ENCODE data around the gene C1orf198.
"Not testable (repeated sequence)": the region's sequence is repeated elsewhere in the genome, so short reads cannot be mapped to it uniquely, and the experiment has no call there.

The C1orf198 gene

GRCh38 chr1:230858918-230859729 lies 9.2 kb downstream of the C1orf198 start:
- no peak for DNase-seq

- DNase-seq = no peak
Measured at GRCh38 chr1:230858236-230858820, 10.0 kb downstream of the C1orf198 start.

DNA sequence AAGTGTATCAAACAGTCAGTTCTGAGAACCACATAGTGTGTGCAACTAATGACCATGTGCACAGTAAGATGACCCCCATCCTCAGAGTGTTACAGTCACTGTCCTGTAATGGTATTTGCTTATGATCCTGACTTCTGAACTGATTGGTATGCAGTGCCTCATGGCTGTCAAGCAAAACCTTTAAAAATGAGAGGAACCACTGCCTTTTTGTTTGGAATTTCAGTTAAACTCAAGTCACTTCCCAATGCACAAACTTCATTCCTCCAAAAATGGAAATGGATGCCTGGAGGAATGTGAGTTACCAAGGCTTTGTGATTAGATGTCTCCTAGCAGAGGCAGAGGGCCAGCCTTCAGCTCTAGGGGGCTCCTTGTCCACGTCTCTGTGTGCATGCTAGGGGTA lies 10.5 kb downstream of the C1orf198 start:
- DNase-seq = no peak

- DNase-seq = no peak
Measured at GRCh38 chr1:230857077-230857476, 11.2 kb downstream of the C1orf198 start.

- DNase-seq = no peak
Measured at GRCh38 chr1:230855886-230856285, 12.4 kb downstream of the C1orf198 start.

GRCh38 chr1:230854423-230854822 lies 13.9 kb downstream of the C1orf198 start:
- DNase-seq = no peak

DNA sequence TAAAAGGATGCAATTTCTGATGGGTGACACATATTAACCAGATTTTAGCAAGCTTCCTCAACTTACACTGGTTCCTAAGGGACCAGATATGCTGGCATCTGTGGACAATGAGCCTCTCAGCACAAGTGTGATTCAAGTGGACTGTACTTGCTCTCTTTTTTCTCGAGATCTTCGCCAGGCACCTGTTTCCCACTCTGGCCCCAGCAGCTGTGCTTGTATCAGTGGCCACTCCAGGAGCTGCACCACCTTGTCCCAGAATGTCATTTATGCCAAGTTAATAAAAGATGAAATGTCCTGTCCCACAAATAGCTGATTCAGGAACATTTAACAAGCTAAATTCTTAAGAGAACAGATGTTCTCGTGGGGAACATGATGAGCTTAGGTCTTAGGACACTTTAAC lies 14.6 kb downstream of the C1orf198 start:
- DNase-seq = no peak

GRCh38 chr1:230852959-230853358 lies 15.4 kb downstream of the C1orf198 start:
- no peak for DNase-seq

- DNase-seq = peak; percentile 9
Measured at GRCh38 chr1:230851291-230851691, 17.0 kb downstream of the C1orf198 start.

DNA sequence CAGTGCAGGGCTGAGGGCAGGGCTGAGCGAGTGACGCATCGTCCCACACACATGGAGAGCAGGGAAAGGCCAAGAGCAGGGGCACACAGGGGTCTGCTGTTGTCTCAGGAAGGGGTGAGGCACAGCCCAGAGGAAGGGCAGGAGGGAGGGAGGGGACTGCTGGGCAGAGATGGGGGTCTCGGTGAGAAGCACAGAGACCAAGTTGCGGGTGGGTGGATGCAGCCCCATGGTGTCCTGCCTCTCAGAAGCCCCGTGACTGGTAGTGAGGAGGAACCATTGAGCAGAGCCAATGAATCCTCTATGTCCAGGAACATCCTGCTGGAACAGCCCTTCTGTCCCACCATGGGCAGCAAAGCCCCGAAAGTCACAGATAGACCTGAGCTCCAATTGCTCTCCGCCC lies 17.8 kb downstream of the C1orf198 start:
- DNase-seq = no peak

DNA sequence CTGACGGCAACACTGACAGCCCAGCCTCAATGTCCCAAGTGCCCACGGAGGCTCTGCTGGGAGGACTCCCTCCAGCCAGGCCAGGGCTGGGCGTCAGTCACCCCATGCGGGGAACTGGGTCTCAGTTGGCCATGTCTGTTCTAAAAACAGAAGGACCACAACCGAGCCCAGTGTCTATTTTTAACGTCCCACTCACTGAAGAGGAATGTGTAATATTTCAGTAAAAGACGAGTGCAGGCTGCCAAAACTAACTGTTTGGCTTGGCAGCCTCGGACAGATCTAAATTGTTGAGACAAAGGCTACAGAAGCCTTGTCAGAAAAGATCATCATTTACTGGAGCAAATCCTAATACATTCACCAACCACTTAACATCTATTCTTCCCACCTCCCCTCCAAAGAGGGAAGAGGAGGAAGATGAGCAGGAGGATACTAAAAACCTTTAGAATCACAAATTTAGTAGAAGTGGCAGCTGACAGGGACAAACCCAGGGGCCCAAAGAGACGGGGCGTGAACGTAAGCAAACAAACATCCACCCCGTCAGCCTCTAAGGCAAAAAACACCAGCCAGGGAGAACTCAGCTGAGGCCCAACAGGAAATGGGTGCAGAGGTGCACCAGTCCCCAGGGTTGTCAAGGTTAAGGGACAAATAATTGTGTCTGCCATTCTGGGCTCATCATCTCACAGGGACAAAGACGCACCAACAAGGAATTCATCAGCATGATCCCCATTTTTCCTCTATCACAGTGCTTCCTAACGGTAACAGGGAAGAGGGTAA lies 18.7 kb downstream of the C1orf198 start:
- DNase-seq = peak; percentile 44

DNA sequence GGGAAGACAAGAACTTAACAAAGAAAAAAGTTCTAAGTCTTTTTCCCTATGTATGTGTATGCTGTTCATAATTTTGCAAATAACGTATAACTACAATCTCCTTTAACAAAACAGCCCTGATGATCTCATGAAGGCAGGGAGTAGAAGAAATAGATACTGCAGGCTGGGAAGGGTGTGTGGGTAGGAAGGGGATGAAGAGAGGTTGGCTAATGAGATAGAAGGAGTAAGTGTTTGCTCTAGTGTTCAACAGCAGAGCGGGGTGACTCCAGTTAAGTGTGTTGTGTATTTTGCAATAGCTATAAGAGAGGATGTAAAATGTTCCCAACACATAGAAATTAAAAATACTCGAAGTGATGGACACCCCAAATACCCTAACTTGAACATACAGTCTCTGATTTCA lies 20.1 kb downstream of the C1orf198 start:
- no peak for DNase-seq

- not testable (repeated sequence) for DNase-seq
Measured at GRCh38 chr1:230845184-230845583, 23.1 kb downstream of the C1orf198 start.

DNA sequence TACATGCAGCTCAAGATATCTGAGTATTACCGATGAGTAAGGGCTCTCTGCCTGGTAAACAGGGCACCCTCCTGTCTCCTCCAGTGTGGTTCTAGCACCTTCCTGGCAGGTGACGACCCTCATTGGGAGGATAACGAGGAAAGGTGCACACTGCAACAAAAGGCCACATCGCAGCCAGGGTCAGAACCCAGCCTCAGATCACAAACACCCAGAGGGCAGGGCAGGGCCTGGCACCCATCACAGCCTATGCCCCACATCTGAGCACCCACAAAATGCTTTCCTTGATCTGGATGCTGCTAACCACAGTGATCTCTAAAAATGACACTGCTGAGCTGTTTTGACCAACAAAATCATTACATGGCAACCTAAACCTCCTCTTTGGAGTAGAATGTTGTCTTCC lies 23.8 kb downstream of the C1orf198 start:
- DNase-seq = no peak

DNA sequence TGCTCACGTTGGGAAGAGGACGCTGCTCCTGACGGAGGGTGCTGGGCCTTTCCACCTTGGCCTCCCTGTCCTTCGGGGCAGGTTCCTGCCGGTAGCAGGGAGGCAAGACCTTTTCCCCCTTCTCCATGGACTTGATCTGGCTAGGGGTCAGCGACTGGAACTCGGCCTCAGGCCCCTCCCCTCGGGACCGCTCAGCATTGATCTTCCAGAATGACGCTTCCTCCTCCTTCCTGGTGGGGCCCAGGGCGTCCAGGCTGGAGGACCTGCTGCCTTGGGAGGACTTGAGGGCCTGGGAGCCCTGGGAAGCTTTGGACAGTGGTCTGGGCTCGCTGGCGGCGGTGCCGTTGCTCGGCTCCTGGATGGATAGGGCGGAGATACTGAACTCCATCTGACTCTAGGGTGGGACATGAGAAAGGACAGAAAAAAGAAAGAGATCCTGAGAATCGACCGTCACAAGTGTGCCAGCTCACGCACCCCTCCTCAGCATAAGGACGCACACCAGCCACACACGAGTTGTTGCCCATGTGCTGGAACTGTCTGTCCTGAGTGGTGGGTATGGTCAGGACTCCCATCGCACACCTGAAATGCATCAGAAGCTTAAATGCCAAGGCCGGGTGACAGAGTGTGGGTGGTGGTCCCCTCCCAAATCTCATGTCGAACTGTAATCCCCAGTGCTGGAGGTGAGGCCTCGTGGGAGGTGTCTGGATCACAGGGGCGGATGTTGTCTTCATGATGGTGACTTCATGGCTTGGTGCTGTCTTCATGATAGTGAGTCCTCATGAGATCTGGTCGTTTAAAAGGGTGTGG lies 24.6 kb downstream of the C1orf198 start:
- DNase-seq = no peak

DNA sequence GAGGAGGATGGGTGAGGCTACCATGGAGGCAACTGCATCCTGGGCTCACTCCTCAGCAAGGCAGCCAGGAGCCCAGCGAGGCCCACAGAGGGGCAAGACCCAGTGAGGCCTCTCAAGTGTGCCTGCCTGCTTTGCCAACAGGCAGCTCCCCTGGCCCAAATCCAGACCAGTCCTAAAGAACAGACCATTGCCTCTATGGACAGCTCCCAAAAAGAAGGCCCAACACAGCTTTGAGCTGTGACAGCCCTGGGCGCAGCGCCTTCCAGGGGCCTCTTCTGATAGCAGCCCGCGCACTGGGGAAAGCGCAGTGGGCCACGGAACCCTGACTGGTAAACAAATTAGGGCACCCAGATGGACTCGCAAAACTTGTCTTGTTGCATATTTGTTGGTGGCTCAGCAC lies 25.5 kb downstream of the C1orf198 start:
- no peak for DNase-seq

DNA sequence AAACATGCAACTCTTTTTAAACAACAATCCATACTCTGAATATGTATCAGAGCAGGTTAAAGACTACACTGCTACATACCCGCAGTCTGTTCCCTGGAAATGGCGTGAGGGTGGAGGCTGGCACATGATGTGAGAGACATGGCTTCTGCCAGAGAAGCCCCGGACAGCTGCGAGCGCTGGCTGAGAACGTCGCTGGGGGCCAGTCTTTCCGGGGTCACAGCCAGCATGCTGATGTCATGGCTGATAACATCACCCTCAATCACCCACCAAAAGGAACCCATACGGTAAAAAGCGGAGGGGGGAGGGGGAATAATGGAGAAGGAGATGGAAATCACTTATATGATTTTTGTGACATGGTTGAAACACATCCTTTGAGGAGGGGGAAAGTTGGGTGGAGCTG lies 29.1 kb downstream of the C1orf198 start:
- no peak for DNase-seq

DNA sequence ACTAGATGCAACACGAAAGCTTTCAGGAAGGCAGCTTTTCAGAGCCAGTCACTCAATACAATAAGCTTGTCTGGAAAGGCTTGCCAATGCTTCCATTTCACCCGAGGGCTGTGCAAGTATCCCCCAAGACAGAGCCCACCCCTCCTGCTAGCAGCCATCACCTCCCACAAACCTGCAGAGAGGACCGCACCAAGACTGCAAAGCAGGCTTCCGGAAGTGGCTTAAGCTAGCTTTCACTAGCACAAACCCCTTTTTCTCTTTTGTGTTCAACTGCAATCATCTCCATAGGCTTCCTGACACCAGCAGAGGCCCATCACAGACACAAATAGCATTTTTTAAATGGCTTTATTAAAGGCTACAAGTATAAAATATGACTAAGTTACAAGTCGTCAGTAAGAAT lies 31.5 kb downstream of the C1orf198 start:
- DNase-seq = no peak

GRCh38 chr1:230836347-230836746 lies 32.0 kb downstream of the C1orf198 start:
- DNase-seq = no peak

GRCh38 chr1:230834292-230834691 lies 34.0 kb downstream of the C1orf198 start:
- no peak for DNase-seq

DNA sequence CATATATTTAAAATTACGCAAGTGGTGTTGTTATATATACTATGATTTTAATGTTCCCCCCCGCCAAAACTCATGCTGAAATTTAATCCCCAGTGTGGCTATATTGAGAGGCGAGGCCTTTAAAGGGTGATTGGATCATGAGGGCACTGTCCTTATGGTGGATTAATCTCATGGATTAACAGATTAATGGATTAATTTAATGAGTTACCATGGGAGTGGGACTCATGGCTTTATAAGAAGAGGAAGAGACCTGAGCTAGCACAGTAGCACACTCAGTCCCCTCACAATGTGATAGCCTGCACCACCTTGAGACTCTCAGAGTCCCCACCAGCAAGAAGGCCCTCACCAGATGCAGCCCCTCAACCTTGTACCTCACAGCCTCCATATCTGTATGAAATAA lies 34.8 kb downstream of the C1orf198 start:
- no peak for DNase-seq

DNA sequence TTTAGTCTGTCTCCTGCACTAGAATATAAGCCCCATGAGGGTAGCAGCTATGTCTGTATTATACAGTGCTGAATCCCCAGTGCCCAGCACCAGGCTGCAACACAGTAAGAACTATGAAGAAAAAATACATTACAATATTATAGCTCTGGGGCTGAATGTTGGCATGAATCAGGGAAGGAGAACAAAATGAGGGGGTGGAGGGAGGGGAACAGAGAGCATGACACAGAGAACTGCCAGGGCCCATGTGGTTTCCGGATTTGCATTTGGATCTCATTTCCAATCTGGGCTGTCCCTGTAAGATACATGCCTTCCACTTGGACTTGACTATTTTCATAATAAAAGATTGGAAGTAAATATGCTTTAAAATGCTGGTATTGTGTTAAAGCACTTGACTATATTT lies 35.8 kb downstream of the C1orf198 start:
- DNase-seq = no peak

DNA sequence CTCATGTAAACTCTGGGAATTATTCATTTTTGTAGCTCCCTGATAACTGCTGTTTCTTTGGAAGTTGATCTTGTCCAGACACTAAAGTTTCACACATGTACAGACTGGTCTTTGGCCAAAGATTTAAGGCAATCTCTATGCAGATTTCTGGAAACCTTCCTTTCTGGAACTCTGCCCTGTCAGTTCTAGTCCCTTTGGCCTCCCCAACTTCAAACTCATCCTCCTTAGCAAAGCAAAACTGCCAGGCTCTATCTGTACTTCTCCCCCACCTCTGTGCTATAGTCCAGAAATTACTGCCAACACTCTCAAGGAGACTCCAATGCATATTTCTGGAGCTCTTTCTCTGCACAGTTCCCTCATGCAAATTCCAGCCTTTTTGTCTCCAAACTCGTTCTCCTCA lies 36.5 kb downstream of the C1orf198 start:
- no peak for DNase-seq

Measured in T1000 (cell line).